HCT116 (cell line): Measurements from ENCODE around the gene TNPO2. TPM values are rescaled to one million over a fixed set of nuclear protein-coding genes. Genes with fewer than 3 reads are reported as not detected.

Source experiments
- ATAC-seq: fragments of 200-7000 bp; cut with Tn5 transposase; 2 replicates; pipeline ENCODE4 v1.9.1; 2020; ENCODE audit warnings: mild to moderate bottlenecking, moderate library complexity
- BruUV-seq: library from RNA; stranded (reverse); fragments of 400-500 nt; replicated peaks from 2 replicates; lab custom pipeline; 2021; lab: Mats Ljungman, UMichigan
- CTCF ChIA-PET: fragments of 300-600 bp; sonication (Branson Sonifier 250); formaldehyde crosslinking; loops from one replicate; lab custom pipeline; 2021; ENCODE audit warnings: antibody characterized with exemption; lab: Charles Lee
- POLR2A ChIA-PET: fragments of 300-600, 350-600 bp; sonication (Branson Sonifier 250); formaldehyde crosslinking; loops from one replicate; lab custom pipeline; 2021; ENCODE audit warnings: antibody characterized with exemption; lab: Charles Lee
- RAD21 ChIA-PET, 2 experiments: fragments of 300-600 bp; sonication (Branson Sonifier 250); formaldehyde crosslinking; loops; one replicate each; lab custom pipeline; 2023; ENCODE audit warnings: low total read pairs in 2 of 2; ENCODE audit not compliant: uncharacterized antibody in 2 of 2, unreplicated experiment in 2 of 2, low non-redundant PET in 1 of 2; lab: Charles Lee
- DNase-seq: peaks from one replicate; pipeline ENCODE4 v3.0.0-alpha.2; 2010; ENCODE audit warnings: low read depth, low spot score
- H2AFZ ChIP-seq: fragments of 200-600 bp; shearing (Covaris generic), sonication (generic); 2 replicates; pipeline ENCODE4 v1.6.1; 2017; ENCODE audit warnings: low read depth, mixed run types, mixed read lengths, antibody characterized with exemption, low read length; ENCODE audit not compliant: poor library complexity, severe bottlenecking
- H3K27ac ChIP-seq: 2 replicates; pipeline ENCODE4 v1.5.1; 2012; ENCODE audit warnings: low read depth, low read length
- H3K27me3 ChIP-seq: fragments of 200-600 bp; sonication (generic); 2 replicates; pipeline ENCODE4 v1.6.1; 2016; ENCODE audit warnings: mixed run types, low read length, mixed read lengths; ENCODE audit not compliant: insufficient read depth
- H3K36me3 ChIP-seq, 2 experiments: fragments of 200-500 bp in 1 of 2; fragments of 200-600 bp in 1 of 2; sonication (Bioruptor generic) in 1 of 2; sonication (generic) in 1 of 2; 2 replicates each; pipeline versions ENCODE4 v1.5.1 to v1.6.1; 2014 to 2016; ENCODE audit warnings: low read length in 2 of 2, inconsistent platforms in 1 of 2, mixed read lengths in 1 of 2, mixed run types in 1 of 2; ENCODE audit not compliant: insufficient read depth in 2 of 2, control insufficient read depth in 1 of 2
- H3K4me1 ChIP-seq, 2 experiments: fragments of 200-600 bp in 1 of 2; sonication (generic) in 1 of 2; 2 replicates each; pipeline versions ENCODE4 v1.5.1 to v1.6.1; 2012 to 2017; ENCODE audit warnings: low read length in 2 of 2, inconsistent platforms in 1 of 2, mild to moderate bottlenecking in 1 of 2, mixed read lengths in 1 of 2, mixed run types in 1 of 2, moderate library complexity in 1 of 2; ENCODE audit not compliant: insufficient read depth in 2 of 2, control insufficient read depth in 1 of 2
- H3K4me2 ChIP-seq: fragments of 200-600 bp; sonication (generic); 2 replicates; pipeline ENCODE4 v1.6.1; 2017; ENCODE audit warnings: mixed run types, low read length, mixed read lengths
- H3K4me3 ChIP-seq, 2 experiments: fragments of 200-600 bp in 1 of 2; sonication (generic) in 1 of 2; replicated peaks in 1 of 2; 2 replicates each; pipeline ENCODE4 v1.5.1; 2011 to 2016; ENCODE audit warnings: low read length in 2 of 2, control low read depth in 1 of 2, low read depth in 1 of 2, mild to moderate bottlenecking in 1 of 2, mixed read lengths in 1 of 2, mixed run types in 1 of 2
- H3K79me2 ChIP-seq: fragments of 200-600 bp; sonication (generic); 2 replicates; pipeline ENCODE4 v1.6.1; 2017; ENCODE audit warnings: mild to moderate bottlenecking, mixed run types, low read length, moderate library complexity, mixed read lengths; ENCODE audit not compliant: insufficient read depth
- H3K9ac ChIP-seq: fragments of 200-600 bp; sonication (generic); 2 replicates; pipeline ENCODE4 v1.6.1; 2016; ENCODE audit warnings: low read length, mixed read lengths
- H3K9me2 ChIP-seq: fragments of 200-600 bp; sonication (generic), shearing (Covaris generic); 2 replicates; pipeline ENCODE4 v1.6.1; 2017; ENCODE audit warnings: mixed run types, mild to moderate bottlenecking, moderate library complexity; ENCODE audit not compliant: insufficient read depth
- H3K9me3 ChIP-seq, 2 experiments: fragments of 200-500 bp in 1 of 2; fragments of 200-600 bp in 1 of 2; sonication (Bioruptor generic) in 1 of 2; sonication (generic) in 1 of 2; 2 replicates each; pipeline ENCODE4 v1.6.1; 2014 to 2017; ENCODE audit warnings: low read length in 2 of 2, mixed read lengths in 2 of 2, inconsistent platforms in 1 of 2, low read depth in 1 of 2, mild to moderate bottlenecking in 1 of 2, mixed run types in 1 of 2, moderate library complexity in 1 of 2; ENCODE audit not compliant: control insufficient read depth in 1 of 2, insufficient read depth in 1 of 2
- H4K20me1 ChIP-seq: fragments of 200-600 bp; sonication (generic), shearing (Covaris generic); 2 replicates; pipeline ENCODE4 v1.6.1; 2017; ENCODE audit warnings: mixed run types, mild to moderate bottlenecking, moderate library complexity; ENCODE audit not compliant: insufficient read depth
- CEBPB ChIP-seq: IDR thresholded peaks from 2 replicates; pipeline ENCODE4 v1.6.1; 2012; ENCODE audit warnings: low read depth
- EZH2phosphoT487 ChIP-seq: fragments of 200-600 bp; IDR thresholded peaks from 2 replicates; pipeline ENCODE4 v1.6.1; 2018; ENCODE audit warnings: antibody characterized with exemption, borderline replicate concordance
- FOSL1 ChIP-seq: IDR thresholded peaks from 2 replicates; pipeline ENCODE4 v1.6.1; 2012; ENCODE audit warnings: low read depth
- POLR2A ChIP-seq: IDR thresholded peaks from 2 replicates; pipeline ENCODE4 v1.7.0; 2011; ENCODE audit warnings: borderline replicate concordance; ENCODE audit not compliant: insufficient read depth, insufficient read length; ENCODE audit errors: extremely low read depth
- RAD21 ChIP-seq: IDR thresholded peaks from 2 replicates; pipeline ENCODE4 v1.6.1; 2012; ENCODE audit warnings: low read depth, mild to moderate bottlenecking
- SIN3A ChIP-seq: IDR thresholded peaks from 2 replicates; pipeline ENCODE4 v1.6.1; 2012; ENCODE audit warnings: low read depth
- SP1 ChIP-seq: IDR thresholded peaks from 2 replicates; pipeline ENCODE4 v1.6.1; 2012; ENCODE audit warnings: low read depth
- SRF ChIP-seq: IDR thresholded peaks from 2 replicates; pipeline ENCODE4 v1.6.1; 2012; ENCODE audit warnings: low read depth
- ZFX ChIP-seq: fragments of 450-650 bp; IDR thresholded peaks from 2 replicates; pipeline ENCODE4 v1.6.1; 2017
- ZNF274 ChIP-seq: fragments of 200-500 bp; sonication (Bioruptor generic); IDR thresholded peaks from 2 replicates; pipeline ENCODE4 v1.6.1; 2014; ENCODE audit warnings: mild to moderate bottlenecking, low read depth, low read length, inconsistent platforms
- intact Hi-C: fragments of 100-400 bp; cut with micrococcal nuclease; formaldehyde crosslinking; loops from 2 replicates; pipeline ENCODE4 v1.10.0; 2022
- total RNA-seq: library from RNA; stranded (reverse); gene quantifications from one replicate; pipeline ENCODE4 v1.2.1, GENCODE V29; 2021; ENCODE audit not compliant: unreplicated experiment
- TF ChIP-seq, protein P1 (sequence below): IDR thresholded peaks from 2 replicates; pipeline ENCODE4 v1.6.1; 2012; ENCODE audit warnings: low read depth

TNPO2 gene
- total RNA-seq, 1 experiment from 2014 or later: 81.8 TPM

DNA sequence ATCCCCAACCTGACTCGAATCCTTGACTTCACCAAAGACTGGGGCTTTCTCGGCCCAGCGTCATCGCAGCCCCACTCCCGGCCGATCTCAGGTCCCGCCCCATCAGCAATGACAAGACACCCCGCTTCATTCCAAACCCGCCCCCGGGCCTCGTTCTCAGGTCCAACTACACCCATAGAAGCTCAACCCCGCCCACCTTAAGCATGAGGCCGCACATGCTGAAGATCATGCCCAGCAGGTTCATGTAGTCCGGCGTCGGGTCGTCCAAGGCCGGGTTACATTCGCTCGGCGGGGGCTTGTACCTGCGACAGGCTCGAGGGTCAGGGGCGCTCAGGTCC is 54.8 kb downstream of the TNPO2 start:
- peaks cover 28% of the 10 kb centered on the region; the same call in 1 of the 2 replicates for H3K79me2 ChIP-seq
- POLR2A ChIA-PET: interaction anchor here (1.0 kb wide), 1 partner anchor 13 kb away, joined by 4 read pairs; the partner anchor contains the start of gene DHPS
- no peak for DNase-seq
- H4K20me1 ChIP-seq: no peaks in the 10 kb centered on the region
- BruUV-seq: TSS peak; percentile 72
- peak overlapping the region; percentile 79 for H2AFZ ChIP-seq
- peak overlapping the region; percentile 90 for H3K9ac ChIP-seq
- H3K9me3 ChIP-seq: no peaks in the 10 kb centered on the region
- peak overlapping the region; percentile 95 to 98 for H3K4me3 ChIP-seq
- intact Hi-C loops: loop anchor here (1.0 to 10.0 kb wide), 3 partner anchors 12 to 744 kb away; partner anchors contain the start of genes DHPS, ZNF490, ZNF700 and ZNF791
- no peaks in the 10 kb centered on the region for H3K27me3 ChIP-seq
- RAD21 ChIA-PET: interaction anchor here in 1 of 2 experiments (0.6 kb wide), 1 partner anchor 105 kb away, joined by 3 read pairs; no protein-coding TSS in a partner anchor
- peak overlapping the region; percentile 92 for H3K4me2 ChIP-seq
- ATAC-seq: peak; percentile 26
- CTCF ChIA-PET: interaction anchor here (0.5 kb wide), 1 partner anchor 640 kb away, joined by 5 read pairs; no protein-coding TSS in a partner anchor
- H3K36me3 ChIP-seq: peaks cover 2 to 13% of the 10 kb centered on the region in 2 experiments; a peak in 2 of 4 replicates
- no peaks in the 10 kb centered on the region for H3K9me2 ChIP-seq
- H3K27ac ChIP-seq: peak overlapping the region; percentile 88
- peak; percentile 28 for TF ChIP-seq POLR2A
- TF ChIP-seq, protein P1, sequence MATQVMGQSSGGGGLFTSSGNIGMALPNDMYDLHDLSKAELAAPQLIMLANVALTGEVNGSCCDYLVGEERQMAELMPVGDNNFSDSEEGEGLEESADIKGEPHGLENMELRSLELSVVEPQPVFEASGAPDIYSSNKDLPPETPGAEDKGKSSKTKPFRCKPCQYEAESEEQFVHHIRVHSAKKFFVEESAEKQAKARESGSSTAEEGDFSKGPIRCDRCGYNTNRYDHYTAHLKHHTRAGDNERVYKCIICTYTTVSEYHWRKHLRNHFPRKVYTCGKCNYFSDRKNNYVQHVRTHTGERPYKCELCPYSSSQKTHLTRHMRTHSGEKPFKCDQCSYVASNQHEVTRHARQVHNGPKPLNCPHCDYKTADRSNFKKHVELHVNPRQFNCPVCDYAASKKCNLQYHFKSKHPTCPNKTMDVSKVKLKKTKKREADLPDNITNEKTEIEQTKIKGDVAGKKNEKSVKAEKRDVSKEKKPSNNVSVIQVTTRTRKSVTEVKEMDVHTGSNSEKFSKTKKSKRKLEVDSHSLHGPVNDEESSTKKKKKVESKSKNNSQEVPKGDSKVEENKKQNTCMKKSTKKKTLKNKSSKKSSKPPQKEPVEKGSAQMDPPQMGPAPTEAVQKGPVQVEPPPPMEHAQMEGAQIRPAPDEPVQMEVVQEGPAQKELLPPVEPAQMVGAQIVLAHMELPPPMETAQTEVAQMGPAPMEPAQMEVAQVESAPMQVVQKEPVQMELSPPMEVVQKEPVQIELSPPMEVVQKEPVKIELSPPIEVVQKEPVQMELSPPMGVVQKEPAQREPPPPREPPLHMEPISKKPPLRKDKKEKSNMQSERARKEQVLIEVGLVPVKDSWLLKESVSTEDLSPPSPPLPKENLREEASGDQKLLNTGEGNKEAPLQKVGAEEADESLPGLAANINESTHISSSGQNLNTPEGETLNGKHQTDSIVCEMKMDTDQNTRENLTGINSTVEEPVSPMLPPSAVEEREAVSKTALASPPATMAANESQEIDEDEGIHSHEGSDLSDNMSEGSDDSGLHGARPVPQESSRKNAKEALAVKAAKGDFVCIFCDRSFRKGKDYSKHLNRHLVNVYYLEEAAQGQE: no peak
- peaks cover 19 to 37% of the 10 kb centered on the region in 2 experiments for H3K4me1 ChIP-seq

DNA sequence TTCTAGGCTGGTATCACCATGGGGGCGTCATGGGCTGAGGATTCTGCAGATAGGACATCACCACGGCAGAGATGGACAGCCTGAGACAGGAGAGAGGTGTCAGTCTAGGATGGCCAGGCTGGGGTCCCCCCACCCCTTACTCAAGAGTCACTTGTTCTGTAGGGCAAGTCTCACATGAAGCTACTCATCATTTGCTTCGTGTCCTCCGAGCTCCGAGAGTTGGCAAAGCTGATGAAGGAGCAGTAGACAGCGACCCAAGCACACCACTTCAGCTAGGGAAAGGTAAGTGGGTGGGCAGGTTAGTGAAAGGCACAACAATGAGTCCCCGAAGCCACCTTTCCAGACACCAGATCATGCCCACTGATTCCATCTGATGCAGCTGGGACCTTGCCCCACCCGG is 55.4 kb downstream of the TNPO2 start:
- Histone ChIP-seq H4K20me1 (no peaks in the 10 kb centered on the region), H3K27ac (peak overlapping the region; percentile 88), H3K9me3 (no peaks in the 10 kb centered on the region), H3K79me2 (peaks cover 28% of the 10 kb centered on the region; the same call in 1 of the 2 replicates), H3K4me3 (peak overlapping the region; percentile 95 to 98), H3K27me3 (no peaks in the 10 kb centered on the region), H3K9me2 (no peaks in the 10 kb centered on the region), H3K36me3 (peaks cover 4 to 13% of the 10 kb centered on the region in 2 experiments; a peak in 3 of 4 replicates), H3K4me2 (peak overlapping the region; percentile 92), H2AFZ (no peak overlapping the region), H3K4me1 (peaks cover 19 to 37% of the 10 kb centered on the region in 2 experiments), H3K9ac (peak overlapping the region; percentile 90)
- DNase-seq (no peak), ATAC-seq (no peak)
- TF ChIP-seq EZH2phosphoT487 (no peak), CEBPB (no peak), ZFX (no peak), FOSL1 (no peak), SP1 (no peak), POLR2A (no peak), SIN3A (no peak), ZNF274 (no peak), RAD21 (no peak), SRF (no peak)
- TF ChIP-seq, protein P1: no peak
- intact Hi-C loops: loop anchor here (5.0 to 10.0 kb wide), 2 partner anchors 56 to 744 kb away; partner anchors contain the start of genes ZNF490, ZNF700 and ZNF791
- ChIA-PET POLR2A (no interaction called here), CTCF (no interaction called here), RAD21 (interaction anchor here (0.6 kb wide), 2 partner anchors 104 to 170 kb away, joined by 3 to 7 read pairs; partner anchors contain the start of gene MAST1 (in 1 of the 2))
- BruUV-seq: no TSS peak
